Heart left ventricle (tissue), 13 donors: ENCODE results near the gene RILPL1.

Experiments used
- POLR2A ChIP-seq, 2 donors: fragments of 450-650 bp; IDR thresholded peaks; one replicate each; pipeline ENCODE4 v1.6.1; 2017; ENCODE audit warnings: antibody characterized with exemption in 2 of 2, mild to moderate bottlenecking in 2 of 2, moderate library complexity in 2 of 2
- TF ChIP-seq, protein P1 (sequence below), 12 donors: fragments of 200-600 bp; sonication (generic) in 4 of 12; IDR thresholded peaks; one replicate each; pipeline versions ENCODE4 v1.5.0 to v1.8.0; 2018 to 2022; ENCODE audit warnings: antibody characterized with exemption in 12 of 12, mild to moderate bottlenecking in 5 of 12
- donor health status: ischemic (EF 13 %, LVEDD 7.1; RV severe dilation, severe dysfunction).
- donor health status: DM: no; HTN: yes; CAD: no.
- donor health status: DM: no; HTN: no; CAD: no.
- donor health status: ischemic (EF 25% LVEDD 6.9; RV normal size, moderate dysfunction).
- donor health status: ischemic (EF 25% LVEDD 5.7; RV mildly dilated, moderate dysfunction).
- donor health status: ischemic (EF 35%, LVEDD 5.7; RV mildly dilated, moderate dysfunction).
- donor health status: nonischemic (EF 11% LVEDD 7.7; RV severe dilation, severe dysfunction).
- donor health status: DM: yes; HTN: yes; CAD: no.
- donor health status: PGD.
- donor health status: ischemic (EF 29% LVEDD 5.4; RV normal size, mild dysfunction).
- donor health status: nonischemic (EF 23%, LVEDD 6.1; RV moderate dilation, normal function).

DNA sequence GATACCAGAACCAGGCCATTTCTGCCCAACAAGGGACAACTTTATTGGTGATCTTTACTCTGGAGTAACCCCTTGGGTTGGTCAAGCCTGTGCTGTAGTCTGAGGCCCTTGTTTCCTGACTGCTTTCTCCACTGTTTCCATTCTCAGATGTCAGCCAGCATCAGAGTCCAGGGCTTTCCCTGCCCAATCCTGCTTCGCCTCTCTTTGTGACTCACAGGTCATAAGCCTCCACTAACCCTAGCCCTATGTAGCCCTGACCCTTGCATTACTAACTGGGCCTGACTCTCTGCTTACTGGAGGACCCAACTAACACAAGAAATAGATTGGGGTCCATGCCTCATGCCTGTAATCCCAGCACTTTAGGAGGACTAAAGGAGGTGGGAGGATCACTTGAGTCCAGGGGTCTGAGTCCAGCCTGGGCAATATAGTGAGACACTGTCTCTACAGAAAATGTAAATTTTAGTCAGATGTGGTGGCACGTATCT, 84.2 kb downstream of the RILPL1 start:
- no peak for TF ChIP-seq POLR2A (IDR thresholded peaks at IDR 0.05)
- TF ChIP-seq, protein P1, sequence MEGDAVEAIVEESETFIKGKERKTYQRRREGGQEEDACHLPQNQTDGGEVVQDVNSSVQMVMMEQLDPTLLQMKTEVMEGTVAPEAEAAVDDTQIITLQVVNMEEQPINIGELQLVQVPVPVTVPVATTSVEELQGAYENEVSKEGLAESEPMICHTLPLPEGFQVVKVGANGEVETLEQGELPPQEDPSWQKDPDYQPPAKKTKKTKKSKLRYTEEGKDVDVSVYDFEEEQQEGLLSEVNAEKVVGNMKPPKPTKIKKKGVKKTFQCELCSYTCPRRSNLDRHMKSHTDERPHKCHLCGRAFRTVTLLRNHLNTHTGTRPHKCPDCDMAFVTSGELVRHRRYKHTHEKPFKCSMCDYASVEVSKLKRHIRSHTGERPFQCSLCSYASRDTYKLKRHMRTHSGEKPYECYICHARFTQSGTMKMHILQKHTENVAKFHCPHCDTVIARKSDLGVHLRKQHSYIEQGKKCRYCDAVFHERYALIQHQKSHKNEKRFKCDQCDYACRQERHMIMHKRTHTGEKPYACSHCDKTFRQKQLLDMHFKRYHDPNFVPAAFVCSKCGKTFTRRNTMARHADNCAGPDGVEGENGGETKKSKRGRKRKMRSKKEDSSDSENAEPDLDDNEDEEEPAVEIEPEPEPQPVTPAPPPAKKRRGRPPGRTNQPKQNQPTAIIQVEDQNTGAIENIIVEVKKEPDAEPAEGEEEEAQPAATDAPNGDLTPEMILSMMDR (IDR thresholded peaks at IDR 0.05) = no peak
